GM19099 (cell line): Measurements from ENCODE around the gene GPX4.
A peak's percentile ranks its signal among the peaks of the same experiment; 100 is the strongest.

ENCODE experiments used
- POLR2A ChIP-seq: IDR thresholded peaks from 3 replicates; pipeline ENCODE4 v1.6.1; 2011; ENCODE audit warnings: low read depth; ENCODE audit not compliant: insufficient read length; ENCODE audit errors: extremely low read depth

Gene GPX4

GRCh38 chr19:1065606-1066109 is 38.1 kb upstream of the GPX4 start:
- TF ChIP-seq POLR2A, result no peak

- no peak for TF ChIP-seq POLR2A
Observed at GRCh38 chr19:1066251-1066747, 37.5 kb upstream of the GPX4 start.

- TF ChIP-seq POLR2A, result no peak
Observed at GRCh38 chr19:1066748-1067340, 37.0 kb upstream of the GPX4 start, which contains the start of gene ARHGAP45. Gene ARHGAP45, plus strand, starts transcription at chr19:1067167. Its CDS starts 239 bp downstream, at chr19:1067406.

GRCh38 chr19:1067341-1067957 is 36.3 kb upstream of the GPX4 start:
- TF ChIP-seq POLR2A, result peak; percentile 11

- TF ChIP-seq POLR2A, result peak; percentile 19
Observed at GRCh38 chr19:1068009-1069001, 35.5 kb upstream of the GPX4 start.

GRCh38 chr19:1069009-1069779 is 34.6 kb upstream of the GPX4 start:
- peak; percentile 42 for TF ChIP-seq POLR2A

GRCh38 chr19:1070576-1070930 is 33.2 kb upstream of the GPX4 start:
- no peak for TF ChIP-seq POLR2A

- TF ChIP-seq POLR2A, result no peak
Observed at GRCh38 chr19:1070931-1071791, 32.6 kb upstream of the GPX4 start.

- no peak for TF ChIP-seq POLR2A
Observed at GRCh38 chr19:1072371-1073015, 31.3 kb upstream of the GPX4 start.

GRCh38 chr19:1073063-1073955 is 30.5 kb upstream of the GPX4 start:
- no peak for TF ChIP-seq POLR2A

GRCh38 chr19:1073956-1074517 is 29.8 kb upstream of the GPX4 start:
- TF ChIP-seq POLR2A, result no peak
